Activated T-cell treated with anti-CD3 and anti-CD28 coated beads, Interleukin-2, amount 50 U/mL, for 24 hours (primary cell): Measurements from ENCODE around the gene ATP10A.
"Not testable (repeated sequence)": the region's sequence is repeated elsewhere in the genome, so short reads cannot be mapped to it uniquely, and the experiment has no call there.

ENCODE experiments used
- DNase-seq: peaks from one replicate; pipeline ENCODE4 v3.0.0-alpha.2; 2020
- H3K27ac Mint-ChIP-seq: 2 replicates; pipeline ENCODE4 v1.8.0; 2020; ENCODE audit warnings: mild to moderate bottlenecking, mixed read lengths
- H3K27me3 Mint-ChIP-seq: 2 replicates; pipeline ENCODE4 v1.8.0; 2020; ENCODE audit warnings: mixed read lengths
- H3K36me3 Mint-ChIP-seq: 2 replicates; pipeline ENCODE4 v1.8.0; 2020; ENCODE audit warnings: low read depth, mixed read lengths
- H3K4me1 Mint-ChIP-seq: 2 replicates; pipeline ENCODE4 v1.8.0; 2020; ENCODE audit warnings: low read depth, mixed read lengths
- H3K4me3 Mint-ChIP-seq: 2 replicates; pipeline ENCODE4 v1.8.0; 2020; ENCODE audit warnings: mild to moderate bottlenecking, moderate library complexity, mixed read lengths
- H3K9me3 Mint-ChIP-seq: 2 replicates; pipeline ENCODE4 v1.8.0; 2020; ENCODE audit warnings: mixed read lengths

Gene ATP10A

GRCh38 chr15:25667829-25668228 lies 195.3 kb downstream of the ATP10A start:
- Mint-ChIP-seq H3K4me1 (peaks cover 16% of the 10 kb centered on the region), H3K9me3 (peaks cover 4% of the 10 kb centered on the region), H3K4me3 (no peak overlapping the region), H3K36me3 (no peaks in the 10 kb centered on the region), H3K27ac (no peak overlapping the region), H3K27me3 (peaks cover 71% of the 10 kb centered on the region)
- no peak for DNase-seq

- no peak for DNase-seq
- Mint-ChIP-seq H3K9me3 (no peaks in the 10 kb centered on the region), H3K27me3 (peaks cover 58% of the 10 kb centered on the region), H3K36me3 (no peaks in the 10 kb centered on the region), H3K4me1 (peaks cover 8% of the 10 kb centered on the region), H3K4me3 (no peak overlapping the region), H3K27ac (no peak overlapping the region)
Measured at GRCh38 chr15:25665913-25666312, 197.2 kb downstream of the ATP10A start.

- no peaks in the 10 kb centered on the region for H3K4me1 Mint-ChIP-seq
- H3K9me3 Mint-ChIP-seq, result no peaks in the 10 kb centered on the region
- H3K27ac Mint-ChIP-seq, result no peak overlapping the region
- H3K4me3 Mint-ChIP-seq, result no peak overlapping the region
- no peaks in the 10 kb centered on the region for H3K36me3 Mint-ChIP-seq
- peaks cover 47% of the 10 kb centered on the region for H3K27me3 Mint-ChIP-seq
- DNase-seq, result no peak
Measured at GRCh38 chr15:25664761-25665160, 198.4 kb downstream of the ATP10A start.

GRCh38 chr15:25663515-25663914 lies 199.6 kb downstream of the ATP10A start:
- no peak overlapping the region for H3K4me3 Mint-ChIP-seq
- no peaks in the 10 kb centered on the region for H3K9me3 Mint-ChIP-seq
- no peak for DNase-seq
- H3K36me3 Mint-ChIP-seq, result no peaks in the 10 kb centered on the region
- H3K4me1 Mint-ChIP-seq, result no peaks in the 10 kb centered on the region
- H3K27me3 Mint-ChIP-seq, result peaks cover 43% of the 10 kb centered on the region
- no peak overlapping the region for H3K27ac Mint-ChIP-seq

- Mint-ChIP-seq H3K9me3 (no peaks in the 10 kb centered on the region), H3K27me3 (peaks cover 38% of the 10 kb centered on the region), H3K27ac (no peak overlapping the region), H3K4me1 (no peaks in the 10 kb centered on the region), H3K36me3 (no peaks in the 10 kb centered on the region), H3K4me3 (no peak overlapping the region)
- DNase-seq, result no peak
Measured at GRCh38 chr15:25661898-25662297, 201.2 kb downstream of the ATP10A start.

- Mint-ChIP-seq H3K4me3 (no peak overlapping the region), H3K4me1 (no peaks in the 10 kb centered on the region), H3K36me3 (no peaks in the 10 kb centered on the region), H3K27me3 (peaks cover 26% of the 10 kb centered on the region), H3K27ac (no peak overlapping the region), H3K9me3 (no peaks in the 10 kb centered on the region)
- no peak for DNase-seq
Measured at GRCh38 chr15:25659251-25659650, 203.9 kb downstream of the ATP10A start.

- Mint-ChIP-seq H3K4me3 (no peak overlapping the region), H3K4me1 (no peaks in the 10 kb centered on the region)
Measured at GRCh38 chr15:25658560-25658959, 204.6 kb downstream of the ATP10A start.

GRCh38 chr15:25655207-25655948 lies 207.7 kb downstream of the ATP10A start:
- H3K27me3 Mint-ChIP-seq, result peaks cover 23% of the 10 kb centered on the region
- H3K27ac Mint-ChIP-seq, result no peak overlapping the region
- no peaks in the 10 kb centered on the region for H3K36me3 Mint-ChIP-seq
- no peaks in the 10 kb centered on the region for H3K9me3 Mint-ChIP-seq
- DNase-seq, result no peak
- H3K4me3 Mint-ChIP-seq, result no peak overlapping the region
- no peaks in the 10 kb centered on the region for H3K4me1 Mint-ChIP-seq

More at GRCh38 chr15:25658560-25658959, 204.6 kb downstream of the ATP10A start:
- Mint-ChIP-seq H3K27ac (no peak overlapping the region), H3K9me3 (no peaks in the 10 kb centered on the region), H3K27me3 (peaks cover 26% of the 10 kb centered on the region), H3K36me3 (no peaks in the 10 kb centered on the region)
- no peak for DNase-seq

- H3K9me3 Mint-ChIP-seq, result no peaks in the 10 kb centered on the region
- peaks cover 15% of the 10 kb centered on the region for H3K27me3 Mint-ChIP-seq
- no peaks in the 10 kb centered on the region for H3K36me3 Mint-ChIP-seq
- no peak overlapping the region for H3K4me3 Mint-ChIP-seq
- no peak overlapping the region for H3K27ac Mint-ChIP-seq
- DNase-seq, result no peak
- no peaks in the 10 kb centered on the region for H3K4me1 Mint-ChIP-seq
Measured at GRCh38 chr15:25653371-25653770, 209.8 kb downstream of the ATP10A start.

GRCh38 chr15:25652704-25653103 lies 210.4 kb downstream of the ATP10A start:
- no peaks in the 10 kb centered on the region for H3K9me3 Mint-ChIP-seq
- no peaks in the 10 kb centered on the region for H3K36me3 Mint-ChIP-seq
- no peak overlapping the region for H3K27ac Mint-ChIP-seq
- no peak overlapping the region for H3K4me3 Mint-ChIP-seq
- H3K27me3 Mint-ChIP-seq, result peaks cover 9% of the 10 kb centered on the region
- no peaks in the 10 kb centered on the region for H3K4me1 Mint-ChIP-seq
- no peak for DNase-seq

GRCh38 chr15:25649390-25649789 lies 213.7 kb downstream of the ATP10A start:
- no peak for DNase-seq
- H3K36me3 Mint-ChIP-seq, result no peaks in the 10 kb centered on the region
- no peaks in the 10 kb centered on the region for H3K4me1 Mint-ChIP-seq
- no peaks in the 10 kb centered on the region for H3K9me3 Mint-ChIP-seq
- H3K4me3 Mint-ChIP-seq, result no peak overlapping the region
- peaks cover 20% of the 10 kb centered on the region for H3K27me3 Mint-ChIP-seq
- no peak overlapping the region for H3K27ac Mint-ChIP-seq

- H3K27ac Mint-ChIP-seq, result no peak overlapping the region
- peaks cover 42% of the 10 kb centered on the region for H3K27me3 Mint-ChIP-seq
- no peaks in the 10 kb centered on the region for H3K36me3 Mint-ChIP-seq
Measured at GRCh38 chr15:25643120-25643519, 220.0 kb downstream of the ATP10A start.

GRCh38 chr15:25641762-25642161 lies 221.4 kb downstream of the ATP10A start:
- no peaks in the 10 kb centered on the region for H3K4me1 Mint-ChIP-seq
- no peaks in the 10 kb centered on the region for H3K9me3 Mint-ChIP-seq
- H3K4me3 Mint-ChIP-seq, result no peak overlapping the region
- H3K36me3 Mint-ChIP-seq, result no peaks in the 10 kb centered on the region
- H3K27me3 Mint-ChIP-seq, result peaks cover 39% of the 10 kb centered on the region
- no peak overlapping the region for H3K27ac Mint-ChIP-seq
- no peak for DNase-seq

More at GRCh38 chr15:25643120-25643519, 220.0 kb downstream of the ATP10A start:
- no peak overlapping the region for H3K4me3 Mint-ChIP-seq
- no peaks in the 10 kb centered on the region for H3K4me1 Mint-ChIP-seq
- no peaks in the 10 kb centered on the region for H3K9me3 Mint-ChIP-seq
- DNase-seq, result no peak

GRCh38 chr15:25641361-25641760 lies 221.8 kb downstream of the ATP10A start:
- Mint-ChIP-seq H3K9me3 (no peaks in the 10 kb centered on the region), H3K27me3 (peaks cover 39% of the 10 kb centered on the region), H3K36me3 (no peaks in the 10 kb centered on the region), H3K4me1 (no peaks in the 10 kb centered on the region), H3K27ac (no peak overlapping the region), H3K4me3 (no peak overlapping the region)
- DNase-seq, result no peak

- not testable (repeated sequence) for H3K27ac Mint-ChIP-seq, H3K9me3 Mint-ChIP-seq
Measured at GRCh38 chr15:25640959-25641358, 222.2 kb downstream of the ATP10A start.

More at GRCh38 chr15:25640959-25641358, 222.2 kb downstream of the ATP10A start:
- H3K27me3 Mint-ChIP-seq, result peaks cover 36% of the 10 kb centered on the region
- H3K4me1 Mint-ChIP-seq, H3K36me3 Mint-ChIP-seq, DNase-seq, H3K4me3 Mint-ChIP-seq: not testable (repeated sequence)
